Prostate gland (tissue), 2 donors: Measurements from ENCODE around the gene ALKBH7. TPM values are rescaled to one million over a fixed set of nuclear protein-coding genes. Genes with fewer than 3 reads are reported as not detected.

Experiments
- DNase-seq: peaks from one replicate; pipeline ENCODE4 v3.0.0-alpha.2; 2019; ENCODE audit warnings: low spot score
- H3K27ac ChIP-seq, 2 donors: fragments of 200-600 bp; sonication (generic); 2 replicates each; pipeline ENCODE4 v1.5.1; 2017 to 2019
- H3K27me3 ChIP-seq: fragments of 200-600 bp; sonication (generic); replicated peaks from 2 replicates; pipeline ENCODE4 v1.5.1; 2019; ENCODE audit not compliant: insufficient read depth
- H3K36me3 ChIP-seq, 2 donors: fragments of 200-600 bp; sonication (generic); 1 replicate in 1 of 2; 2 replicates in 1 of 2; pipeline versions ENCODE4 v1.5.1 to v1.8.1; 2017 to 2019
- H3K4me1 ChIP-seq: fragments of 200-600 bp; sonication (generic); replicated peaks from 2 replicates; pipeline ENCODE4 v1.5.1; 2019
- H3K4me3 ChIP-seq, 2 donors: fragments of 200-600 bp; sonication (generic); 2 replicates each; pipeline ENCODE4 v1.5.1; 2017 to 2019
- H3K9me3 ChIP-seq: fragments of 200-600 bp; sonication (generic); 2 replicates; pipeline ENCODE4 v1.5.1; 2017
- POLR2A ChIP-seq: fragments of 450-650 bp; IDR thresholded peaks from one replicate; pipeline ENCODE4 v1.6.1; 2016; ENCODE audit warnings: antibody characterized with exemption, mild to moderate bottlenecking
- POLR2AphosphoS5 ChIP-seq: sonication (generic); formaldehyde crosslinking; IDR thresholded peaks from one replicate; pipeline ENCODE4 v1.6.1; 2017; ENCODE audit warnings: antibody characterized with exemption
- WGBS: methylation state at CpG from one replicate; pipeline ENCODE4 v1.1.5; 2018; 5-methylcytosine and 5-hydroxymethylcytosine counted together
- intact Hi-C: fragments of 100-400 bp; cut with DNase I; formaldehyde crosslinking; loops from one replicate; pipeline ENCODE4 v1.14.2; 2022
- total RNA-seq, 2 donors: library from RNA; depleted of rRNA; stranded (reverse); fragments of >200 nt; gene quantifications; one replicate each; pipeline ENCODE4 v1.1.0, GENCODE V29; 2016
- TF ChIP-seq, protein P1 (sequence below), 4 experiments: fragments of 200-600 bp in 2 of 4; fragments of 450-650 bp in 2 of 4; sonication (generic) in 2 of 4; IDR thresholded peaks; 1 replicate in 3 of 4; 2 replicates in 1 of 4; pipeline ENCODE4 v1.5.1; 2016 to 2019; ENCODE audit warnings: antibody characterized with exemption in 4 of 4, mild to moderate bottlenecking in 2 of 4, moderate library complexity in 2 of 4

ALKBH7 gene
- total RNA-seq, 2 donors from 2014 or later: 101 to 111 TPM

DNA sequence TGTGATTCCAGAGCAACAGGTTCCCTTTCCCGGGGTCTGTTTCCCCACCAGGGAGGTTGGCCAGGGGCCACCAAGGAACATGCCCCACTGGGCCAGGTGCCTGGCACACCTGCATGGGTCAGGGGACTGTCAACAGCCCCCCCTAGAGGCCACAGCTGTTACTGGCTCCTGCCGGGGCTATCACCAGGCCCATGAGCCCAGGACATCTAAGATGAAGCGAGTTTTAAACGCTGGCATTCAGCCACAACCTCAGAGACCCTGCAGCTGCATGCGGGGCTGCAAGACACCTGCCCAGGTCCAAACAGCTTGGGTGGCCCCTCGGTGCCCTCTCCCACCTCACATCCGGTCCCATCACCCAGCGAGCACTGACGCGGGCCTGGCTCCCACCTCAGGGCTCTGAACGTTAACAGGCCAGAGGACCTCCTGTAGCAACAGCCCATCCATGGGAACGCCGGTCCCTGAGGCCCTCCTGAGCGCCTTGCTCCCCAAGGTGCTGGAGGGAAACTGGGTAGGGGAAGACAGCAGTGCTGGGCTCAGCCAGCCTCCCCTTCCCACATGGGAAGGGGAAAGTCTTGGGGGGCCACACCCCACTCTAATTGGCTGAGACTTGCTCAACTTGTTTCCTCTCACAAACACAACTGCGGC lies 40.0 kb downstream of the ALKBH7 start:
- TF ChIP-seq, protein P1, sequence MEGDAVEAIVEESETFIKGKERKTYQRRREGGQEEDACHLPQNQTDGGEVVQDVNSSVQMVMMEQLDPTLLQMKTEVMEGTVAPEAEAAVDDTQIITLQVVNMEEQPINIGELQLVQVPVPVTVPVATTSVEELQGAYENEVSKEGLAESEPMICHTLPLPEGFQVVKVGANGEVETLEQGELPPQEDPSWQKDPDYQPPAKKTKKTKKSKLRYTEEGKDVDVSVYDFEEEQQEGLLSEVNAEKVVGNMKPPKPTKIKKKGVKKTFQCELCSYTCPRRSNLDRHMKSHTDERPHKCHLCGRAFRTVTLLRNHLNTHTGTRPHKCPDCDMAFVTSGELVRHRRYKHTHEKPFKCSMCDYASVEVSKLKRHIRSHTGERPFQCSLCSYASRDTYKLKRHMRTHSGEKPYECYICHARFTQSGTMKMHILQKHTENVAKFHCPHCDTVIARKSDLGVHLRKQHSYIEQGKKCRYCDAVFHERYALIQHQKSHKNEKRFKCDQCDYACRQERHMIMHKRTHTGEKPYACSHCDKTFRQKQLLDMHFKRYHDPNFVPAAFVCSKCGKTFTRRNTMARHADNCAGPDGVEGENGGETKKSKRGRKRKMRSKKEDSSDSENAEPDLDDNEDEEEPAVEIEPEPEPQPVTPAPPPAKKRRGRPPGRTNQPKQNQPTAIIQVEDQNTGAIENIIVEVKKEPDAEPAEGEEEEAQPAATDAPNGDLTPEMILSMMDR (IDR thresholded peaks at IDR 0.05): peak in 2 of 4 experiments; percentile 19 to 39
- TF ChIP-seq POLR2A (no peak), POLR2AphosphoS5 (no peak)
- Histone ChIP-seq H3K36me3 (peaks cover 16 to 28% of the 10 kb centered on the region in 2 donors), H3K27me3 (no peaks in the 10 kb centered on the region), H3K9me3 (no peaks in the 10 kb centered on the region), H3K4me1 (no peaks in the 10 kb centered on the region), H3K4me3 (no peak overlapping the region), H3K27ac (peak overlapping the region in 1 of 2 donors; percentile 31)
- intact Hi-C loops: no loop called here
- 34% methylated on average over 15 of the region's 15 CpGs for WGBS
- peak; percentile 35 for DNase-seq

DNA sequence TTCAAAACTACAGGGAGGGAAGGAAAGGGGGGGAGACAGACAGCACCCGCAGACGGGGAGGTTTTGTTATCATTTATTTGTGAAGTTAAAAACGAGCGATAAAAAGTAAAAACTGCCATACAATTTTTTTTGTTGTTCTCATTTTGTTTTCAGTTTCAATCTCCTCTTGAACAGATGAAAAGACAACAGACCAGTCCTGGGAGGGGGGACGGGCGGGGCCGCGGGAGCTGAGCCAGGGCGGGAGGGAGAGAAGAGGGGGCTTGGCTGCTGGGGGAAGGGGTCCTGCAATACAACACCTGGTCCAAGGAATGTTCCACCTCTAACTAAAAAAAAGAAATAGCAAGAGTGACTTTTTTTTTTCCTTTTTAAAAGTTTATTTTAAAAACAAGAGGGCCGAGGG lies 40.7 kb downstream of the ALKBH7 start:
- 30% methylated on average over 10 of the region's 10 CpGs for WGBS
- Histone ChIP-seq H3K27ac (peak overlapping the region in 1 of 2 donors; percentile 31), H3K27me3 (no peaks in the 10 kb centered on the region), H3K4me1 (no peaks in the 10 kb centered on the region), H3K36me3 (peaks cover 16 to 35% of the 10 kb centered on the region in 2 donors), H3K9me3 (no peaks in the 10 kb centered on the region), H3K4me3 (no peak overlapping the region)
- no peak for DNase-seq
- TF ChIP-seq POLR2A (no peak), POLR2AphosphoS5 (no peak)
- intact Hi-C loops: no loop called here

DNA sequence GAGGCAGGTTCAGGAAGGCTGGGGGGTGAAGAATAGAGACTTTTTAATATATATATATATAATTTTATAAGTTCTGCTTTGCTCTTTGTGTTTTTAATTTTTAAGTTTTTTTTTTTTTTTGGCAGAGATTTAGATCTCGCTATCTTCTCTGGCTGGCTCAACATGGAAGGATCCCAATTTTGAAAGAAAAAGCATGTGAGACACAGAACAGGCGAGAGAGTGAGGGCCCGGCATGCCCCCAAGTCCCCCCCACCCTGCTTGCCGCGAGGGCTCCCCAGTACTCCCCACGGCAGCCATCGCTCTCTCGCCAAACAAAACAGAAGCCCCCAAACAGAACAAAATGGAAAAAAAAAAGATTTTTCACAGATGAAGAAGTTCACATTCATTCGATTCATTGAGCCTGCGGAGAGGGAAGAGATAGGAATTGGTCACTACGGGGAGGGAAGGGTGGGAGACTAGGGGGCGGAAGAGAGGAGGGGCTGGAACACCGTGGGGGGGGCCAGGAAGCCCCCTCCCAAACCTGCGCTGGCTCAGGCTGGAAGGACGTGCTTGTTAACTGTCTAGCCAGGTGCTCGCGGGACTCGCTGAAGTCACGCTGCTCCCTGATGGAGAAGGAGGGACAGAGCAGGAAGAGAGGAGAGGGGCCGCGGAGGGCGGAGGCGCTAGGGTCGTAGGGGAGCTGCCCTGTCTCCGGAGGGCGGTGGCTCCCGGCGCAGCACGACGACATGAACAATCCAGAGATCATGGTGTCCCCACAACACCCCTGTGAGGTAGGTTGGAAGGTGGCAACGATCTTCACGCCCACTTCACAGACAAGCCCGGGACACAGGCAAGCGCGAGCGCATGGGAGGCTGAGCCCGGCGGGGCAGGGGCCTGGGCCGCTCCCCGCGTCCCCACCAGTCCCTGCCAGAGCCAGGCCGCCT lies 41.4 kb downstream of the ALKBH7 start:
- TF ChIP-seq POLR2AphosphoS5: no peak
- TF ChIP-seq, protein P1 (IDR thresholded peaks at IDR 0.05): no peak
- H3K4me1 ChIP-seq: no peaks in the 10 kb centered on the region
- 43% methylated on average over 42 of the region's 42 CpGs for WGBS
- no peaks in the 10 kb centered on the region for H3K9me3 ChIP-seq
- no peak overlapping the region for H3K27ac ChIP-seq
- DNase-seq: no peak
- intact Hi-C loops: no loop called here
- peaks cover 16 to 41% of the 10 kb centered on the region in 2 donors for H3K36me3 ChIP-seq
- H3K4me3 ChIP-seq: no peak overlapping the region
- H3K27me3 ChIP-seq: no peaks in the 10 kb centered on the region

DNA sequence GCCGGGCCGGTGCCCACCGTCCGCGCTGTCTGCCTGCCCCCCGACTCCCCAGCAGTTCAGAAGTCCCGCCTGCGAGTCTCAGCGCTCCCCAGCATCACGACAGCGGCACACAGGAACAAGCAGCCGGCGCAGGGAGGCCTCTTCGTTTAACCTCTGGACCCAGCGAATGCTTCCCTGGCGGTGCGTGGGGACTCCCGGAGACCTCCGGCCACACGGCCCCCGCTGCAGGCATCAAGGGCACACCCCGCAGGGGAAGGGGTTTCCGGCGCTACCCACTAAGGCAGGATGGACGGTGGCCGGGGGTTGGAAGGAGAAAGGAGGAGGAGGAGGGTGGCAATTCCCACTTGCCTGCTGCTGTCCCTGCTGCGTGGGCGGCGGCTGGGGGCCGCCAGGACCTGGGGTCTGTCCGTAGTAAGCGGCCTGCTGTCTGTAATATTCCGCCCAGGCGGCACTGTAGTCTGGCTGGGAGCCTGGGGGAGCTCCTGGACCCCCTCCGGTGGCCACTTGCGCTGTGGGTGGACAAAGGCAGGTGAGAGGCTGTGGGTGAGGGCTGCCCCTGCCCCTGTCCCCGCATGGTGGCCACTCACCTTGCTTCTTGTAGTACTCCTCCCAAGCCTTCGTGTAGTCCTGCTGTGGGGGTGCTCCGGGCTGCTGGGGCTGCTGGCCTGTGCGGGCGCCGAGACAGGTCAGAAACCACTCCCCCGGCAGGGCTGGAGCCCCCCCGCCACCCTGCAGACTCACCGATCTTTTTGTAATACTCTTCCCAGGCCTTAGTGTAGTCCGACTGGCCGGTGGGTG lies 42.4 kb downstream of the ALKBH7 start:
- no peak for TF ChIP-seq POLR2A
- no peak for TF ChIP-seq POLR2AphosphoS5
- TF ChIP-seq, protein P1 (IDR thresholded peaks at IDR 0.05): no peak
- peaks cover 16 to 52% of the 10 kb centered on the region in 2 donors for H3K36me3 ChIP-seq
- no peak for DNase-seq
- H3K4me1 ChIP-seq: no peaks in the 10 kb centered on the region
- H3K4me3 ChIP-seq: no peak overlapping the region
- no peaks in the 10 kb centered on the region for H3K27me3 ChIP-seq
- H3K27ac ChIP-seq: no peak overlapping the region
- 89% methylated on average over 45 of the region's 47 CpGs for WGBS
- H3K9me3 ChIP-seq: no peaks in the 10 kb centered on the region
- intact Hi-C loops: loop anchor here (5.0 kb wide), 1 partner anchor 193 kb away; no protein-coding TSS in a partner anchor
